Measurements from ENCODE around the gene RBMS3. TPM values are rescaled to one million over a fixed set of nuclear protein-coding genes. Genes with fewer than 3 reads are reported as not detected.

RBMS3 gene
- total RNA-seq, 1 donor from 2014 or later = 23.7 TPM

- TF ChIP-seq CTCF (IDR thresholded peaks at IDR 0.05; ENCODE audit: insufficient read depth, low read length, poor library complexity, severe bottlenecking) = no peak
Observed at GRCh38 chr3:29611252-29611651, 330.4 kb downstream of the RBMS3 start.

GRCh38 chr3:29612536-29612935 is 331.7 kb downstream of the RBMS3 start:
- no peak for TF ChIP-seq CTCF (IDR thresholded peaks at IDR 0.05; ENCODE audit: insufficient read depth, low read length, poor library complexity, severe bottlenecking)
- Histone ChIP-seq H3K36me3 (ENCODE audit: control insufficient read depth, insufficient read depth, low read length) (no peaks in the 10 kb centered on the region), H3K27me3 (ENCODE audit: control insufficient read depth, insufficient read depth, low read length) (no peaks in the 10 kb centered on the region), H3K4me3 (ENCODE audit: low read depth, low read length) (no peak overlapping the region)
- no peak for DNase-seq (ENCODE audit: low read depth)

More at GRCh38 chr3:29611252-29611651, 330.4 kb downstream of the RBMS3 start:
- no peaks in the 10 kb centered on the region for H3K27me3 ChIP-seq (ENCODE audit: control insufficient read depth, insufficient read depth, low read length)
- H3K4me3 ChIP-seq (ENCODE audit: low read depth, low read length) = no peak overlapping the region
- H3K36me3 ChIP-seq (ENCODE audit: control insufficient read depth, insufficient read depth, low read length) = no peaks in the 10 kb centered on the region
- no peak for DNase-seq (ENCODE audit: low read depth)

GRCh38 chr3:29614954-29615353 is 334.1 kb downstream of the RBMS3 start:
- Histone ChIP-seq H3K36me3 (ENCODE audit: control insufficient read depth, insufficient read depth, low read length) (no peaks in the 10 kb centered on the region), H3K27me3 (ENCODE audit: control insufficient read depth, insufficient read depth, low read length) (no peaks in the 10 kb centered on the region), H3K4me3 (ENCODE audit: low read depth, low read length) (no peak overlapping the region)
- TF ChIP-seq CTCF (IDR thresholded peaks at IDR 0.05; ENCODE audit: insufficient read depth, low read length, poor library complexity, severe bottlenecking) = no peak
- no peak for DNase-seq (ENCODE audit: low read depth)

- no peak overlapping the region for H3K4me3 ChIP-seq (ENCODE audit: low read depth, low read length)
- DNase-seq (ENCODE audit: low read depth) = no peak
- H3K27me3 ChIP-seq (ENCODE audit: control insufficient read depth, insufficient read depth, low read length) = no peaks in the 10 kb centered on the region
- TF ChIP-seq CTCF (IDR thresholded peaks at IDR 0.05; ENCODE audit: insufficient read depth, low read length, poor library complexity, severe bottlenecking) = no peak
- H3K36me3 ChIP-seq (ENCODE audit: control insufficient read depth, insufficient read depth, low read length) = no peaks in the 10 kb centered on the region
Observed at GRCh38 chr3:29618395-29619282, 337.8 kb downstream of the RBMS3 start.

- DNase-seq (ENCODE audit: low read depth) = no peak
- TF ChIP-seq CTCF (IDR thresholded peaks at IDR 0.05; ENCODE audit: insufficient read depth, low read length, poor library complexity, severe bottlenecking) = no peak
Observed at GRCh38 chr3:29619676-29620075, 338.8 kb downstream of the RBMS3 start.

More at GRCh38 chr3:29619676-29620075, 338.8 kb downstream of the RBMS3 start:
- no peaks in the 10 kb centered on the region for H3K36me3 ChIP-seq (ENCODE audit: control insufficient read depth, insufficient read depth, low read length)
- no peak overlapping the region for H3K4me3 ChIP-seq (ENCODE audit: low read depth, low read length)
- no peaks in the 10 kb centered on the region for H3K27me3 ChIP-seq (ENCODE audit: control insufficient read depth, insufficient read depth, low read length)
